HEK293 (cell line): ENCODE data around the gene PRKCZ.

Experiments
- CTCF ChIA-PET: fragments of 350-600 bp; formaldehyde crosslinking; extraction: SDS; loops from one replicate; lab custom pipeline; 2021; ENCODE audit warnings: antibody characterized with exemption; lab: Yijun Ruan, JAX
- POLR2A ChIA-PET: fragments of 300-600 bp; formaldehyde crosslinking; extraction: SDS; loops from one replicate; lab custom pipeline; 2020; ENCODE audit warnings: antibody characterized with exemption, inconsistent platforms; lab: Yijun Ruan, JAX
- H3K27ac ChIP-seq: fragments of 200-500 bp; sonication (Bioruptor generic); 2 replicates; pipeline ENCODE4 v1.5.1; 2014; ENCODE audit warnings: low read depth, low read length, control low read depth, inconsistent platforms; ENCODE audit errors: extremely low read depth
- H3K36me3 ChIP-seq, 2 experiments: fragments of 200-500 bp in 1 of 2; sonication (Bioruptor generic) in 1 of 2; 1 replicate in 1 of 2; 2 replicates in 1 of 2; pipeline ENCODE4 v1.5.1; 2014 to 2017; ENCODE audit warnings: inconsistent platforms in 2 of 2, low read length in 2 of 2; ENCODE audit not compliant: control insufficient read depth in 2 of 2, insufficient read depth in 1 of 2
- H3K4me1 ChIP-seq: fragments of 200-500 bp; sonication (Bioruptor generic); 2 replicates; pipeline ENCODE4 v1.5.1; 2014; ENCODE audit warnings: mild to moderate bottlenecking, low read length, inconsistent platforms; ENCODE audit not compliant: control insufficient read depth, insufficient read depth
- H3K4me3 ChIP-seq: 2 replicates; pipeline ENCODE4 v1.5.1; 2011; ENCODE audit warnings: low read depth, mild to moderate bottlenecking, control low read depth, low read length, moderate library complexity
- H3K9me3 ChIP-seq: fragments of 200-500 bp; sonication (Bioruptor generic); 2 replicates; pipeline ENCODE4 v1.5.1; 2014; ENCODE audit warnings: low read depth, low read length, inconsistent platforms; ENCODE audit not compliant: control insufficient read depth, insufficient read depth
- GLIS2 ChIP-seq: fragments of 450-650 bp; formaldehyde crosslinking; IDR thresholded peaks from 2 replicates; pipeline ENCODE4 v1.5.1; 2016; ENCODE audit warnings: missing biosample characterization, missing genetic modification characterization
- SP2 ChIP-seq: fragments of 450-650 bp; formaldehyde crosslinking; IDR thresholded peaks from 2 replicates; pipeline ENCODE4 v1.5.1; 2016; ENCODE audit warnings: missing biosample characterization, missing genetic modification characterization
- ZNF16 ChIP-seq: fragments of 450-650 bp; formaldehyde crosslinking; IDR thresholded peaks from 2 replicates; pipeline ENCODE4 v1.5.1; 2016; ENCODE audit warnings: low read depth, missing biosample characterization, missing genetic modification characterization
- ZNF223 ChIP-seq: fragments of 450-650 bp; formaldehyde crosslinking; IDR thresholded peaks from 2 replicates; pipeline ENCODE4 v1.5.1; 2016; ENCODE audit warnings: missing biosample characterization, missing genetic modification characterization
- ZNF555 ChIP-seq: fragments of 450-650 bp; formaldehyde crosslinking; conservative IDR thresholded peaks from 2 replicates; pipeline ENCODE4 v1.5.1; 2017; ENCODE audit warnings: missing biosample characterization, mild to moderate bottlenecking, missing genetic modification characterization, inconsistent platforms
- ZNF596 ChIP-seq: fragments of 450-650 bp; IDR thresholded peaks from 2 replicates; pipeline ENCODE4 v1.5.0; 2018; ENCODE audit warnings: missing biosample characterization, mild to moderate bottlenecking, missing genetic modification characterization, moderate library complexity
- ZNF600 ChIP-seq: fragments of 450-650 bp; formaldehyde crosslinking; IDR thresholded peaks from 2 replicates; pipeline ENCODE4 v1.5.1; 2016; ENCODE audit warnings: missing biosample characterization, missing genetic modification characterization
- ZNF621 ChIP-seq: fragments of 450-650 bp; formaldehyde crosslinking; IDR thresholded peaks from 2 replicates; pipeline ENCODE4 v1.5.1; 2017; ENCODE audit warnings: missing biosample characterization, missing genetic modification characterization
- TF ChIP-seq, protein P1 (sequence below): fragments of 450-650 bp; formaldehyde crosslinking; IDR thresholded peaks from 2 replicates; pipeline ENCODE4 v1.5.1; 2016; ENCODE audit warnings: missing biosample characterization, missing genetic modification characterization
- TF ChIP-seq, protein P2 (sequence below): fragments of 450-650 bp; formaldehyde crosslinking; IDR thresholded peaks from 2 replicates; pipeline ENCODE4 v1.5.1; 2016; ENCODE audit warnings: missing biosample characterization, missing genetic modification characterization, borderline replicate concordance
- TF ChIP-seq, protein P3 (sequence below): fragments of 450-650 bp; formaldehyde crosslinking; IDR thresholded peaks from 2 replicates; pipeline ENCODE4 v1.5.1; 2017; ENCODE audit warnings: missing biosample characterization, missing genetic modification characterization
- TF ChIP-seq, protein P4 (sequence below): fragments of 450-650 bp; formaldehyde crosslinking; IDR thresholded peaks from 2 replicates; pipeline ENCODE4 v1.5.1; 2016; ENCODE audit warnings: missing biosample characterization, missing genetic modification characterization, borderline replicate concordance
- TF ChIP-seq, protein P5 (sequence below): fragments of 450-650 bp; formaldehyde crosslinking; IDR thresholded peaks from 2 replicates; pipeline ENCODE4 v1.5.1; 2016; ENCODE audit warnings: missing biosample characterization, missing genetic modification characterization

Gene PRKCZ

DNA sequence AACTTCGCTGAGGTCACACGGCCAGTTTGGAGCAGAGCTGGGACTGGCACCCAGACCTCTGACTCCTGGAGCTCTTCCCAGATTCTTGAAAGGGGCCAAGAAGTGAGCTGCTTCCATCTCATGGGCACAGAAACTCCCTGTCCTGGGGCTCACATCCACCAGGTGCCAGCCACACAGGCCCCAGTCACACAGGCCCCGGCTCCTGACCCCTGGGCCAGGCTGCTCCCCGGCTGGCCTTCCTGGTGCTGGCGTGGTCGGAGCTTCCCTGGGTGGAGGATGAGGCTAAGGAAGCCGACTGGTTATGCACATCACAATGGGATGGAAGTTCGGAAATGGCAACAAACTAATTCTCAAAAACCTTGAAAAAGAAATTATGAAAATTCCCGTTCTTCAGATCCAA is 34.1 kb upstream of the PRKCZ start (continued):
- TF ChIP-seq, protein P1, sequence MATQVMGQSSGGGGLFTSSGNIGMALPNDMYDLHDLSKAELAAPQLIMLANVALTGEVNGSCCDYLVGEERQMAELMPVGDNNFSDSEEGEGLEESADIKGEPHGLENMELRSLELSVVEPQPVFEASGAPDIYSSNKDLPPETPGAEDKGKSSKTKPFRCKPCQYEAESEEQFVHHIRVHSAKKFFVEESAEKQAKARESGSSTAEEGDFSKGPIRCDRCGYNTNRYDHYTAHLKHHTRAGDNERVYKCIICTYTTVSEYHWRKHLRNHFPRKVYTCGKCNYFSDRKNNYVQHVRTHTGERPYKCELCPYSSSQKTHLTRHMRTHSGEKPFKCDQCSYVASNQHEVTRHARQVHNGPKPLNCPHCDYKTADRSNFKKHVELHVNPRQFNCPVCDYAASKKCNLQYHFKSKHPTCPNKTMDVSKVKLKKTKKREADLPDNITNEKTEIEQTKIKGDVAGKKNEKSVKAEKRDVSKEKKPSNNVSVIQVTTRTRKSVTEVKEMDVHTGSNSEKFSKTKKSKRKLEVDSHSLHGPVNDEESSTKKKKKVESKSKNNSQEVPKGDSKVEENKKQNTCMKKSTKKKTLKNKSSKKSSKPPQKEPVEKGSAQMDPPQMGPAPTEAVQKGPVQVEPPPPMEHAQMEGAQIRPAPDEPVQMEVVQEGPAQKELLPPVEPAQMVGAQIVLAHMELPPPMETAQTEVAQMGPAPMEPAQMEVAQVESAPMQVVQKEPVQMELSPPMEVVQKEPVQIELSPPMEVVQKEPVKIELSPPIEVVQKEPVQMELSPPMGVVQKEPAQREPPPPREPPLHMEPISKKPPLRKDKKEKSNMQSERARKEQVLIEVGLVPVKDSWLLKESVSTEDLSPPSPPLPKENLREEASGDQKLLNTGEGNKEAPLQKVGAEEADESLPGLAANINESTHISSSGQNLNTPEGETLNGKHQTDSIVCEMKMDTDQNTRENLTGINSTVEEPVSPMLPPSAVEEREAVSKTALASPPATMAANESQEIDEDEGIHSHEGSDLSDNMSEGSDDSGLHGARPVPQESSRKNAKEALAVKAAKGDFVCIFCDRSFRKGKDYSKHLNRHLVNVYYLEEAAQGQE (tag by site-specific recombination), result no peak
- TF ChIP-seq ZNF621, result no peak
- TF ChIP-seq, protein P2, sequence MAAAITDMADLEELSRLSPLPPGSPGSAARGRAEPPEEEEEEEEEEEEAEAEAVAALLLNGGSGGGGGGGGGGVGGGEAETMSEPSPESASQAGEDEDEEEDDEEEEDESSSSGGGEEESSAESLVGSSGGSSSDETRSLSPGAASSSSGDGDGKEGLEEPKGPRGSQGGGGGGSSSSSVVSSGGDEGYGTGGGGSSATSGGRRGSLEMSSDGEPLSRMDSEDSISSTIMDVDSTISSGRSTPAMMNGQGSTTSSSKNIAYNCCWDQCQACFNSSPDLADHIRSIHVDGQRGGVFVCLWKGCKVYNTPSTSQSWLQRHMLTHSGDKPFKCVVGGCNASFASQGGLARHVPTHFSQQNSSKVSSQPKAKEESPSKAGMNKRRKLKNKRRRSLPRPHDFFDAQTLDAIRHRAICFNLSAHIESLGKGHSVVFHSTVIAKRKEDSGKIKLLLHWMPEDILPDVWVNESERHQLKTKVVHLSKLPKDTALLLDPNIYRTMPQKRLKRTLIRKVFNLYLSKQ (tag by site-specific recombination), result no peak

DNA sequence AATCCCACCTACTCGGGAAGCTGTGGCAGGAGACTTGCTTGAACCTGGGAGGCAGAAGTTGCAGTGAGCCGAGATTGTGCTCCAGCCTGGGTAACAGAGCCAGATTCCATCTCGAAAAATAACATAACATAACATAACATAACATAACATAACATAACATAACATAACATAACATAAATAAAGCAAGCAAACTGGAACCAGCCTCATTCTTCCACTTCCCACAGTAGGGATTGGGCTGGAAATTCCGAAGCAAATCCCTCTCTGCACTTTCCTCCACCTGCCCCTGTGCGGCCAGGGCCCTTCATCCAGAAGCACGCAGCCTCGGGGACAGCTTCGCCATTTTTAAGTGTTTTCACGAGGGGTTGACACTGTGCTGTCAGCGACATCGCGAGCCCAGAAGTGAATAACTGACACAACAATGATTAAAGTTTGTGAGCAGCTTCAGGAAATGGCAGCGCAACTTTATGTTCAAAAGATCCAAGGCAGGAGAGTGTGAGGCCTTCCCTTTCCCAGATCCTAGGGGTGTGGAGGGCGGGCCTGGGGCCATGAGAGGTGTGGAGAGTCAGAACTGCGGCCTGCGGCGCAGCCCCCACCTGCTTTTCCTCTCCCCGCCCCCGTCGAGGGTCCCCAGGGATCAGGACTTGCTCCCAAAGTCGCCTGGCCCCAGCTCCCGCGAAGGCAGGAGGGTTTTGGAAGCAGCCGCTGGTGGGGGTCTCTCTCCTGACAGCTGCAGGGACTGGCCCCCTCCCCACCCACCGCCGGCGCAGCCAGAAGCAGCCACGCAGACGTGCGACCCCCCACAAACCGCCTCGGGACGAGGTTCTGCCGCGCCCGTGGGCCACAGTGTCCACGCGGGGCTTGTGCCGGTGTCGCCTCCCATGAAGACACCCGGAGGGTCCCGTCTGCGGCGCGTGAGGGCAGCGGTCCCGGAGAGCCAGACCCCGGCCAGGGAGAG is 31.7 kb upstream of the PRKCZ start:
- no peaks in the 10 kb centered on the region for H3K36me3 ChIP-seq
- TF ChIP-seq, protein P3, sequence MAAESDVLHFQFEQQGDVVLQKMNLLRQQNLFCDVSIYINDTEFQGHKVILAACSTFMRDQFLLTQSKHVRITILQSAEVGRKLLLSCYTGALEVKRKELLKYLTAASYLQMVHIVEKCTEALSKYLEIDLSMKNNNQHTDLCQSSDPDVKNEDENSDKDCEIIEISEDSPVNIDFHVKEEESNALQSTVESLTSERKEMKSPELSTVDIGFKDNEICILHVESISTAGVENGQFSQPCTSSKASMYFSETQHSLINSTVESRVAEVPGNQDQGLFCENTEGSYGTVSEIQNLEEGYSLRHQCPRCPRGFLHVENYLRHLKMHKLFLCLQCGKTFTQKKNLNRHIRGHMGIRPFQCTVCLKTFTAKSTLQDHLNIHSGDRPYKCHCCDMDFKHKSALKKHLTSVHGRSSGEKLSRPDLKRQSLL, result no peak
- TF ChIP-seq GLIS2, result peak; percentile 44; the same call in 1 of the 2 replicates
- TF ChIP-seq ZNF555 (tag by site-specific recombination), result no peak
- peak; percentile 92 for TF ChIP-seq ZNF600 (tag by site-specific recombination)
- TF ChIP-seq, all 188 proteins: peak for 2
- Histone ChIP-seq H3K4me3 (no peak overlapping the region), H3K4me1 (no peaks in the 10 kb centered on the region), H3K9me3 (no peaks in the 10 kb centered on the region), H3K27ac (no peak overlapping the region)
- POLR2A ChIA-PET, result interaction anchor here (0.7 kb wide), 1 partner anchor 11 kb away, joined by 4 read pairs; no protein-coding TSS in a partner anchor
- CTCF ChIA-PET, result interaction anchor here (0.6 to 2.1 kb wide), 4 partner anchors 13 to 156 kb away, joined by 3 to 7 read pairs (median 4); no protein-coding TSS in a partner anchor

DNA sequence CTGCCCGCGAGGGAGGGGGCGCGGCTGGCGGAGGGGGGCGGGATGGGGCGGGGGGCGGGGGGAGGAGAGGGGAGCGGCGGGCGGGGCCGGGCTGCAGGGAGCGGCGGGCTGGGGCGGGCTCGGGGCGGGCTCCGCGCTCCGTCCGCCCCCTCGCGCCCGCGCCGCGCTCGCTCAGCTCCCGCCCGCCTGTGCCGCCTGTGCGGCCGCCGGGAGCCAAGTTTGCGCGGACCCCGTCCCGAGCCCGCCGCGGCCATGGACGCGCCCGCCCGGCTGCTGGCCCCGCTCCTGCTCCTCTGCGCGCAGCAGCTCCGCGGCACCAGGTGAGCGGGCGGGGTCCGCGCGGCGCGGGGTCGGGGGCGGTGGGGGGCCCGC is 31.1 kb upstream of the PRKCZ start, which contains the start of gene GABRD:
GABRD (plus strand) TSS at position 174 of the 372 bp plus-strand sequence; CDS start at position 253, 79 bp downstream.
- CTCF ChIA-PET, result interaction anchor here (0.6 to 2.1 kb wide), 3 partner anchors 25 to 155 kb away, joined by 4 to 7 read pairs (median 5); no protein-coding TSS in a partner anchor
- Histone ChIP-seq H3K4me3 (peak within 1 kb of the TSS; percentile 22), H3K27ac (no peak within 1 kb of the TSS), H3K36me3 (no peaks in the 10 kb centered on the region), H3K4me1 (no peaks in the 10 kb centered on the region), H3K9me3 (no peaks in the 10 kb centered on the region)
- no peak for TF ChIP-seq ZNF596 (tag by site-specific recombination)
- TF ChIP-seq, protein P4, sequence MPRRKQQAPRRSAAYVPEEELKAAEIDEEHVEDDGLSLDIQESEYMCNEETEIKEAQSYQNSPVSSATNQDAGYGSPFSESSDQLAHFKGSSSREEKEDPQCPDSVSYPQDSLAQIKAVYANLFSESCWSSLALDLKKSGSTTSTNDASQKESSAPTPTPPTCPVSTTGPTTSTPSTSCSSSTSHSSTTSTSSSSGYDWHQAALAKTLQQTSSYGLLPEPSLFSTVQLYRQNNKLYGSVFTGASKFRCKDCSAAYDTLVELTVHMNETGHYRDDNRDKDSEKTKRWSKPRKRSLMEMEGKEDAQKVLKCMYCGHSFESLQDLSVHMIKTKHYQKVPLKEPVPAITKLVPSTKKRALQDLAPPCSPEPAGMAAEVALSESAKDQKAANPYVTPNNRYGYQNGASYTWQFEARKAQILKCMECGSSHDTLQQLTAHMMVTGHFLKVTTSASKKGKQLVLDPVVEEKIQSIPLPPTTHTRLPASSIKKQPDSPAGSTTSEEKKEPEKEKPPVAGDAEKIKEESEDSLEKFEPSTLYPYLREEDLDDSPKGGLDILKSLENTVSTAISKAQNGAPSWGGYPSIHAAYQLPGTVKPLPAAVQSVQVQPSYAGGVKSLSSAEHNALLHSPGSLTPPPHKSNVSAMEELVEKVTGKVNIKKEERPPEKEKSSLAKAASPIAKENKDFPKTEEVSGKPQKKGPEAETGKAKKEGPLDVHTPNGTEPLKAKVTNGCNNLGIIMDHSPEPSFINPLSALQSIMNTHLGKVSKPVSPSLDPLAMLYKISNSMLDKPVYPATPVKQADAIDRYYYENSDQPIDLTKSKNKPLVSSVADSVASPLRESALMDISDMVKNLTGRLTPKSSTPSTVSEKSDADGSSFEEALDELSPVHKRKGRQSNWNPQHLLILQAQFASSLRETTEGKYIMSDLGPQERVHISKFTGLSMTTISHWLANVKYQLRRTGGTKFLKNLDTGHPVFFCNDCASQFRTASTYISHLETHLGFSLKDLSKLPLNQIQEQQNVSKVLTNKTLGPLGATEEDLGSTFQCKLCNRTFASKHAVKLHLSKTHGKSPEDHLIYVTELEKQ (tag by site-specific recombination), result no peak
- TF ChIP-seq SP2 (tag by site-specific recombination), result no peak
- TF ChIP-seq, protein P5, sequence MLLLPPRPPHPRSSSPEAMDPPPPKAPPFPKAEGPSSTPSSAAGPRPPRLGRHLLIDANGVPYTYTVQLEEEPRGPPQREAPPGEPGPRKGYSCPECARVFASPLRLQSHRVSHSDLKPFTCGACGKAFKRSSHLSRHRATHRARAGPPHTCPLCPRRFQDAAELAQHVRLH (tag by site-specific recombination), result no peak
- TF ChIP-seq, protein P3, result no peak
- TF ChIP-seq ZNF16, result no peak
- no peak for TF ChIP-seq ZNF223 (tag by site-specific recombination)
- POLR2A ChIA-PET, result interaction anchor here (0.7 kb wide), 1 partner anchor 10 kb away, joined by 4 read pairs; no protein-coding TSS in a partner anchor
